Adrenal gland (tissue), 12 donors: Measurements from ENCODE around the gene CACNA1H. TPM values are rescaled to one million over a fixed set of nuclear protein-coding genes. Genes with fewer than 3 reads are reported as not detected.

Experiments used
- DNase-seq, 7 donors: peaks; one replicate each; pipeline ENCODE4 v3.0.0-alpha.2; 2019 to 2020
- H3K27ac ChIP-seq, 5 donors: fragments of 200-600 bp; sonication (generic) in 4 of 5; 1 replicate in 3 of 5; 2 replicates in 2 of 5; pipeline versions ENCODE4 v1.5.1 to v1.8.0; 2016 to 2020; ENCODE audit warnings: mild to moderate bottlenecking in 1 of 5
- H3K27me3 ChIP-seq: fragments of 200-600 bp; 2 replicates; pipeline ENCODE4 v1.8.0; 2021
- H3K36me3 ChIP-seq, 2 donors: fragments of 200-600 bp; replicated peaks in 1 of 2; 1 replicate in 1 of 2; 2 replicates in 1 of 2; pipeline versions ENCODE4 v1.5.1 to v1.8.0; 2018 to 2022
- H3K4me1 ChIP-seq, 2 donors: fragments of 200-600 bp; replicated peaks in 1 of 2; 1 replicate in 1 of 2; 2 replicates in 1 of 2; pipeline versions ENCODE4 v1.5.1 to v1.8.0; 2018 to 2021
- H3K4me3 ChIP-seq, 4 donors: fragments of 200-600 bp; sonication (generic) in 3 of 4; one replicate each; pipeline ENCODE4 v1.5.1; 2016 to 2018
- H3K9me3 ChIP-seq, 3 donors: fragments of 200-600 bp; sonication (generic) in 1 of 3; replicated peaks in 1 of 3; 1 replicate in 2 of 3; 2 replicates in 1 of 3; pipeline versions ENCODE4 v1.5.1 to v1.8.0; 2016 to 2021
- POLR2A ChIP-seq, 2 donors: fragments of 450-650 bp; IDR thresholded peaks; one replicate each; pipeline ENCODE4 v1.6.1; 2017; ENCODE audit warnings: antibody characterized with exemption in 2 of 2, mild to moderate bottlenecking in 2 of 2, moderate library complexity in 1 of 2
- WGBS, 4 donors: extraction: QIAGEN DNeasy Blood & Tissue Kit in 2 of 4; methylation state at CpG; one replicate each; pipeline versions ENCODE4 v1.1.5 to v1.1.7; 2013 to 2017; 5-methylcytosine and 5-hydroxymethylcytosine counted together
- intact Hi-C, 2 donors: fragments of 100-400 bp; cut with DNase I; formaldehyde crosslinking; loops; one replicate each; pipeline versions ENCODE4 v1.14.1 to v1.15.0; 2022 to 2023
- polyA plus RNA-seq, 3 donors: library from polyadenylated mRNA; stranded (reverse); fragments of 200-250 nt in 2 of 3; fragments of 350-450 nt in 1 of 3; fragmentation: Illumina TruSeq in 1 of 3; extraction: RNeasy Lipid Tissue Mini Kit (QIAGEN cat#74804) in 1 of 3; gene quantifications; one replicate each; pipeline ENCODE4 v1.2.3, GENCODE V29; 2013 to 2014
- total RNA-seq, 9 donors: library from RNA; depleted of rRNA in 4 of 9; stranded (reverse); fragments of >200 nt in 4 of 9; fragments of 120-200 nt in 1 of 9; fragmentation: NEBNext Ultra II Directional in 1 of 9; extraction: Animal tissue kit (Norgen Biotek cat#: 25700) in 1 of 9; gene quantifications; one replicate each; pipeline versions ENCODE4 v1.1.0 to v1.2.4, GENCODE V29; 2013 to 2023
- TF ChIP-seq, protein P1 (sequence below), 6 experiments: fragments of 450-650 bp in 4 of 6; fragments of 200-600 bp in 2 of 6; sonication (generic) in 1 of 6; IDR thresholded peaks; 1 replicate in 5 of 6; 2 replicates in 1 of 6; pipeline versions ENCODE4 v1.5.1 to v1.8.0; 2016 to 2021; ENCODE audit warnings: antibody characterized with exemption in 6 of 6, mild to moderate bottlenecking in 2 of 6, moderate library complexity in 1 of 6
- donor health status: healthy with polysubstance abuse.
- donor health status: Bipolar disorder and iron deficiency.
- donor health status: DM: yes; HTN: yes; CAD: no.
- donor health status: DM: no; HTN: no; CAD: no.
- donor health status: DM: no; HTN: no; CAD: no.
- donor health status: DM: yes; HTN: yes; CAD: no.

The CACNA1H gene
- total and polyA plus RNA-seq, 12 donors, result 14.0 to 121 (median 34.9) TPM

DNA sequence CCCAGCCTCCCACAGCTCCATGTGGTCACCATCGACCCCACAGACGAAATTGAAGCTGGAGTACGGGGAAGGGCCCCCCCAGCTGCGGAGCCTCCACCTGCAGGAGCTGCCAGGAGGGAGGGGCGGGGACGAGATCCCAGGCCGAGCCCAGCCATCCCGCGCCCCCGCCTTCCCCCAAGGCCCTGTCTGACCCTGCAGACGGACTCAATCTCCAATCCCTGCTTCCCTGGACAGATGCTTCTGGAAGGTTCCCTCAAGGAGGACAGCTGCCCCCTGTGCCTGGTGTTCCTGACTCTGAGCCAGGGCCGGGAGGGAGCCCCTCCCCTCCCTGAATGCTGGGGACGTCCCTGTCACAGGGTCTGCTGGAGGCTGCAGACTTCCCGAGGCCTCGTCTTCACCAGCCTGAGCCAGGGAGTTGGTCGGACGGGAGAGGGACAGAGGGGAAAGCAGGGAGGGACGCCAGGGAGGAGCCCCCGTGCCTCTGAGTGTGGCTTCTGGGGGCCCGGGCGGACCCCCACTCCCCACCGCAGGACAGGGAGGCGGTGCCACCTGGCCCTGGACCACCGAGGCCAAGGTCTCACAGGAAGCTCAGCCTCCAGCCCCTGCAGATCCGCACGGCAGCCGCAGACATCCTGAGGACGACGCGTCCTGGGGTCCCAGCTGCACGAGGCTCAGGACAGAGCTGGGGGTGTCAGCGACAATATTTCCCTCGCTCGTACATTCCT lies 35.6 kb upstream of the CACNA1H start:
- Histone ChIP-seq H3K4me3 (no peak overlapping the region), H3K9me3 (no peaks in the 10 kb centered on the region), H3K27me3 (no peaks in the 10 kb centered on the region), H3K36me3 (no peaks in the 10 kb centered on the region), H3K27ac (no peak overlapping the region), H3K4me1 (no peaks in the 10 kb centered on the region)
- no peak for DNase-seq
- no peak for TF ChIP-seq POLR2A (IDR thresholded peaks at IDR 0.05)
- TF ChIP-seq, protein P1, sequence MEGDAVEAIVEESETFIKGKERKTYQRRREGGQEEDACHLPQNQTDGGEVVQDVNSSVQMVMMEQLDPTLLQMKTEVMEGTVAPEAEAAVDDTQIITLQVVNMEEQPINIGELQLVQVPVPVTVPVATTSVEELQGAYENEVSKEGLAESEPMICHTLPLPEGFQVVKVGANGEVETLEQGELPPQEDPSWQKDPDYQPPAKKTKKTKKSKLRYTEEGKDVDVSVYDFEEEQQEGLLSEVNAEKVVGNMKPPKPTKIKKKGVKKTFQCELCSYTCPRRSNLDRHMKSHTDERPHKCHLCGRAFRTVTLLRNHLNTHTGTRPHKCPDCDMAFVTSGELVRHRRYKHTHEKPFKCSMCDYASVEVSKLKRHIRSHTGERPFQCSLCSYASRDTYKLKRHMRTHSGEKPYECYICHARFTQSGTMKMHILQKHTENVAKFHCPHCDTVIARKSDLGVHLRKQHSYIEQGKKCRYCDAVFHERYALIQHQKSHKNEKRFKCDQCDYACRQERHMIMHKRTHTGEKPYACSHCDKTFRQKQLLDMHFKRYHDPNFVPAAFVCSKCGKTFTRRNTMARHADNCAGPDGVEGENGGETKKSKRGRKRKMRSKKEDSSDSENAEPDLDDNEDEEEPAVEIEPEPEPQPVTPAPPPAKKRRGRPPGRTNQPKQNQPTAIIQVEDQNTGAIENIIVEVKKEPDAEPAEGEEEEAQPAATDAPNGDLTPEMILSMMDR (IDR thresholded peaks at IDR 0.05), result no peak
- WGBS, 4 donors, result 43 to 57% (median 51%) methylated on average over 4 to 34 of the region's 34 CpGs
- intact Hi-C loops, result no loop called here

DNA sequence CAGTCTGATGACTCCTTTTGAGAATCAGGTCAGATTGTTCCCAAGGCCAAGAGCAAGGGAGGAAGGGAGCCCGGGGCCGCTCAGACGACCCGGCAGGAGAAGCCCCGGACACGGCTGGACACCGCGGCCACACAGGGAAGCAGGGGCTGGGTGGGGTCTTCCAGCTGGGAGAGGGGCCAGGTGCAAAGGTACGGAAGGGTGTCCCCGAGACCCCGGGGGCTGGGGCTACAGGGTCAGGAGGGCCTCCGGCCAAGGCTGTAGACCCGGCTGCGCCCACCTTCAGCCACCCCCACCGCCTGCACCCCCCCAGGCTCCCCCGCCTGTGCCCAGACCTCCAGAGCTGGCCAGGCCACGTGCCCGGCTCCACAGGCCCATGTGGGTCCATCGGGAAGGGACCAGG lies 35.0 kb upstream of the CACNA1H start:
- no peaks in the 10 kb centered on the region for H3K4me1 ChIP-seq

DNA sequence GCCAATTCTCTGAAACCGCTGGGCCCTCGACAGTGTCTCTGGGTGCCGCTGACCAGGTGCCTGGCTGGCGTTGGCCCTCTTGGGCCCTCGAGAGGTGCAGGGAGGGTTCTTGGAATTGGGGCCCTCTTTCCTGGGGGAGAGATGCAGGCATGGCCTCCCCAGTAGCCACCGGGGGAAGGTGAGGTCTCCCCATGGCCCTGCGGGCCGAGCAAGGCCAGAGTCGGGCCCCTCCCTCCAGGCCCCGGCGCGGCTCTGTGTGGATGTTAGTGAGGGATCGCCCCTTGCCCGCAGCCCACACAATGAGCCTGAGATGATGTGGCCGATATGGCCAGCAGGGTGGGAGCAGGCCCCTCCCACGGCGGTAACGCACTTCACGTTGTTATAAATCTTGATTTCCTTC lies 33.8 kb upstream of the CACNA1H start:
- Histone ChIP-seq H3K9me3 (no peaks in the 10 kb centered on the region), H3K27me3 (no peaks in the 10 kb centered on the region)

More for the DNA sequence above, 35.0 kb upstream of the CACNA1H start:
- no peak for DNase-seq
- Histone ChIP-seq H3K9me3 (no peaks in the 10 kb centered on the region), H3K27ac (no peak overlapping the region), H3K36me3 (no peaks in the 10 kb centered on the region), H3K27me3 (no peaks in the 10 kb centered on the region), H3K4me3 (no peak overlapping the region)
- TF ChIP-seq POLR2A (IDR thresholded peaks at IDR 0.05), result no peak
- TF ChIP-seq, protein P1 (IDR thresholded peaks at IDR 0.05), result no peak
- 36 to 90% (median 66%) methylated on average over 9 to 19 of the region's 19 CpGs for WGBS, 4 donors
- intact Hi-C loops, result no loop called here

DNA sequence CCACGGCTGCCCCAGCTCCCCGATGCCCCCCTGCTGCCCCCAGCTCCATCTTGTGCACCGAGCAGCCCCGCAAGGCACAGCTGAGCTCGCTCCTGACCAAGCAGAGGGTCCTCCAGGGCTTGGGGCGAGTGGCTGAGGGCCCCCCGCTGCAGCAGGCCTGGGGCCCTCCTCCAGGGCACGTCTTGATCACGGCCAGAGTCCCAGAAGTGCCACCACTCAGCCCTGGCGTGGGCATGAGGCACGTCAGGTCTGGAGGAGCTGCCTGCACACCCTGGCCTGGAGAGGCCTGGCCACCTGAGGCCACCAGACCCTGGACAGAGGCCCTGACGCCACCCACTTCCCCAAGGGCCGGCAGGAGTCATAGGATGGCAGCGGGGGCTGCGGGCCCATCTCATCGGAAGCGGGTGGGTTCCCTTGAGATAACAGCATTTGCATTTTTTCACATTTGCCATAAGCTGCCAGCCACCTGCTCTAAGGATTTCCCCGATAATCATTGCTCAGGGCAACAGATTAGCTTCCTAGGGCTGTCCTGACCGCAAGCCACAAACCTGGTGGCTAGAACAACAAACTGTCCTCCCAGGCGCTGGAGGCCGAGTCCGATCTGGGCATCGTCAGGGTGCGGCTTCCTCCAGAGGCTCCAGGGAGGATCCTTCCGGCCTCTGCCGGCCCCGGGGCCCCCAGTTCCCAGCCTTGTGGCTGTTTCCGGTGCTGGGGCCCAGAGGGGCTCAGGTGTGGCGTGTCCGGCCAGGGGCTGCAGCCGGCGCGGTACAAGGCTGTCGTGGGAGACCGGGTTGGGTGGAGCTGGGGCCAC lies 32.9 kb upstream of the CACNA1H start:
- DNase-seq, result no peak
- intact Hi-C loops, result no loop called here
- H3K36me3 ChIP-seq, result no peaks in the 10 kb centered on the region
- no peaks in the 10 kb centered on the region for H3K9me3 ChIP-seq
- H3K27ac ChIP-seq, result no peak overlapping the region
- TF ChIP-seq, protein P1 (IDR thresholded peaks at IDR 0.05), result no peak
- TF ChIP-seq POLR2A (IDR thresholded peaks at IDR 0.05), result no peak
- no peaks in the 10 kb centered on the region for H3K4me1 ChIP-seq
- no peaks in the 10 kb centered on the region for H3K27me3 ChIP-seq
- WGBS, 4 donors, result 80 to 85% (median 81%) methylated on average over 15 to 35 of the region's 35 CpGs
- H3K4me3 ChIP-seq, result no peak overlapping the region

More for the DNA sequence above, 33.8 kb upstream of the CACNA1H start:
- H3K4me3 ChIP-seq, result no peak overlapping the region
- H3K36me3 ChIP-seq, result no peaks in the 10 kb centered on the region
- intact Hi-C loops, result no loop called here
- no peaks in the 10 kb centered on the region for H3K4me1 ChIP-seq
- 78 to 100% (median 91%) methylated on average over 2 to 19 of the region's 19 CpGs for WGBS, 4 donors
- no peak for DNase-seq
- no peak overlapping the region for H3K27ac ChIP-seq
- TF ChIP-seq, protein P1 (IDR thresholded peaks at IDR 0.05), result no peak
- TF ChIP-seq POLR2A (IDR thresholded peaks at IDR 0.05), result no peak
